ENCODE measurements around the gene LRIG3.

GRCh38 chr12:58847901-58848600, 72.3 kb downstream of the LRIG3 start:
- TF ChIP-seq, protein P1, sequence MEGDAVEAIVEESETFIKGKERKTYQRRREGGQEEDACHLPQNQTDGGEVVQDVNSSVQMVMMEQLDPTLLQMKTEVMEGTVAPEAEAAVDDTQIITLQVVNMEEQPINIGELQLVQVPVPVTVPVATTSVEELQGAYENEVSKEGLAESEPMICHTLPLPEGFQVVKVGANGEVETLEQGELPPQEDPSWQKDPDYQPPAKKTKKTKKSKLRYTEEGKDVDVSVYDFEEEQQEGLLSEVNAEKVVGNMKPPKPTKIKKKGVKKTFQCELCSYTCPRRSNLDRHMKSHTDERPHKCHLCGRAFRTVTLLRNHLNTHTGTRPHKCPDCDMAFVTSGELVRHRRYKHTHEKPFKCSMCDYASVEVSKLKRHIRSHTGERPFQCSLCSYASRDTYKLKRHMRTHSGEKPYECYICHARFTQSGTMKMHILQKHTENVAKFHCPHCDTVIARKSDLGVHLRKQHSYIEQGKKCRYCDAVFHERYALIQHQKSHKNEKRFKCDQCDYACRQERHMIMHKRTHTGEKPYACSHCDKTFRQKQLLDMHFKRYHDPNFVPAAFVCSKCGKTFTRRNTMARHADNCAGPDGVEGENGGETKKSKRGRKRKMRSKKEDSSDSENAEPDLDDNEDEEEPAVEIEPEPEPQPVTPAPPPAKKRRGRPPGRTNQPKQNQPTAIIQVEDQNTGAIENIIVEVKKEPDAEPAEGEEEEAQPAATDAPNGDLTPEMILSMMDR (IDR thresholded peaks at IDR 0.05) = no peak
- TF ChIP-seq POLR2A (IDR thresholded peaks at IDR 0.05) (no peak), EP300 (IDR thresholded peaks at IDR 0.05) (no peak)
